HEK293 (cell line): ENCODE data around the gene CSNK1G1.
"Not testable (repeated sequence)": the region's sequence is repeated elsewhere in the genome, so short reads cannot be mapped to it uniquely, and the experiment has no call there.

Source experiments
- CTCF ChIA-PET: fragments of 350-600 bp; formaldehyde crosslinking; extraction: SDS; loops from one replicate; lab custom pipeline; 2021; ENCODE audit warnings: antibody characterized with exemption; lab: Yijun Ruan, JAX
- POLR2A ChIA-PET: fragments of 300-600 bp; formaldehyde crosslinking; extraction: SDS; loops from one replicate; lab custom pipeline; 2020; ENCODE audit warnings: antibody characterized with exemption, inconsistent platforms; lab: Yijun Ruan, JAX
- H3K27ac ChIP-seq: fragments of 200-500 bp; sonication (Bioruptor generic); 2 replicates; pipeline ENCODE4 v1.5.1; 2014; ENCODE audit warnings: low read depth, low read length, control low read depth, inconsistent platforms; ENCODE audit errors: extremely low read depth
- H3K36me3 ChIP-seq, 2 experiments: fragments of 200-500 bp in 1 of 2; sonication (Bioruptor generic) in 1 of 2; 1 replicate in 1 of 2; 2 replicates in 1 of 2; pipeline ENCODE4 v1.5.1; 2014 to 2017; ENCODE audit warnings: inconsistent platforms in 2 of 2, low read length in 2 of 2; ENCODE audit not compliant: control insufficient read depth in 2 of 2, insufficient read depth in 1 of 2
- H3K4me1 ChIP-seq: fragments of 200-500 bp; sonication (Bioruptor generic); 2 replicates; pipeline ENCODE4 v1.5.1; 2014; ENCODE audit warnings: mild to moderate bottlenecking, low read length, inconsistent platforms; ENCODE audit not compliant: control insufficient read depth, insufficient read depth
- H3K4me3 ChIP-seq: 2 replicates; pipeline ENCODE4 v1.5.1; 2011; ENCODE audit warnings: low read depth, mild to moderate bottlenecking, control low read depth, low read length, moderate library complexity
- H3K9me3 ChIP-seq: fragments of 200-500 bp; sonication (Bioruptor generic); 2 replicates; pipeline ENCODE4 v1.5.1; 2014; ENCODE audit warnings: low read depth, low read length, inconsistent platforms; ENCODE audit not compliant: control insufficient read depth, insufficient read depth
- GLIS1 ChIP-seq: fragments of 450-650 bp; formaldehyde crosslinking; IDR thresholded peaks from 2 replicates; pipeline ENCODE4 v1.5.1; 2016; ENCODE audit warnings: missing biosample characterization, missing genetic modification characterization
- PRDM10 ChIP-seq: fragments of 450-650 bp; formaldehyde crosslinking; IDR thresholded peaks from 2 replicates; pipeline ENCODE4 v1.5.1; 2016; ENCODE audit warnings: missing biosample characterization, missing genetic modification characterization
- PRDM2 ChIP-seq: fragments of 450-650 bp; formaldehyde crosslinking; IDR thresholded peaks from 2 replicates; pipeline ENCODE4 v1.5.1; 2016; ENCODE audit warnings: missing biosample characterization, missing genetic modification characterization, borderline replicate concordance
- REST ChIP-seq: fragments of 450-650 bp; formaldehyde crosslinking; IDR thresholded peaks from 2 replicates; pipeline ENCODE4 v1.5.1; 2016; ENCODE audit warnings: missing biosample characterization, missing genetic modification characterization
- ZNF132 ChIP-seq: fragments of 450-650 bp; formaldehyde crosslinking; IDR thresholded peaks from 2 replicates; pipeline ENCODE4 v1.5.1; 2017; ENCODE audit warnings: missing biosample characterization, missing genetic modification characterization, borderline replicate concordance
- ZNF19 ChIP-seq: fragments of 450-650 bp; formaldehyde crosslinking; IDR thresholded peaks from 2 replicates; pipeline ENCODE4; 2016; ENCODE audit warnings: missing biosample characterization, missing genetic modification characterization, low read depth
- ZNF292 ChIP-seq: fragments of 450-650 bp; formaldehyde crosslinking; IDR thresholded peaks from 2 replicates; pipeline ENCODE4 v1.5.1; 2016; ENCODE audit warnings: low read depth, missing biosample characterization, missing genetic modification characterization, borderline replicate concordance
- ZNF473 ChIP-seq: fragments of 450-650 bp; formaldehyde crosslinking; IDR thresholded peaks from 2 replicates; pipeline ENCODE4 v1.5.1; 2017; ENCODE audit warnings: missing biosample characterization, missing genetic modification characterization
- ZNF704 ChIP-seq: fragments of 450-650 bp; formaldehyde crosslinking; IDR thresholded peaks from 2 replicates; pipeline ENCODE4 v1.5.1; 2016; ENCODE audit warnings: missing biosample characterization, missing genetic modification characterization
- ZNF791 ChIP-seq: fragments of 450-650 bp; formaldehyde crosslinking; IDR thresholded peaks from 2 replicates; pipeline ENCODE4 v1.5.1; 2016; ENCODE audit warnings: missing biosample characterization, missing genetic modification characterization

Gene CSNK1G1

GRCh38 chr15:64121614-64122013 is 234.4 kb downstream of the CSNK1G1 start:
- TF ChIP-seq GLIS1 (tag by site-specific recombination): no peak
- no peak for TF ChIP-seq ZNF791 (tag by site-specific recombination)
- no peak for TF ChIP-seq ZNF473 (tag by site-specific recombination)
- CTCF ChIA-PET: interaction anchor here (0.6 kb wide), 1 partner anchor 1137 kb away, joined by 4 read pairs; no protein-coding TSS in a partner anchor
- Histone ChIP-seq H3K36me3 (peaks cover 4 to 80% of the 10 kb centered on the region in 2 experiments), H3K4me3 (no peak overlapping the region), H3K4me1 (no peaks in the 10 kb centered on the region), H3K27ac (no peak overlapping the region), H3K9me3 (no peaks in the 10 kb centered on the region)
- POLR2A ChIA-PET: no interaction called here

- H3K9me3 ChIP-seq, H3K4me3 ChIP-seq, H3K4me1 ChIP-seq, CTCF ChIA-PET, H3K27ac ChIP-seq: not testable (repeated sequence)
- POLR2A ChIA-PET: interaction anchor here (0.7 kb wide), 2 partner anchors 21 to 26 kb away, joined by 4 to 10 read pairs; partner anchors contain the start of gene CIAO2A
- H3K36me3 ChIP-seq: peaks cover 4 to 85% of the 10 kb centered on the region in 2 experiments
Observed at GRCh38 chr15:64120322-64120721, 235.7 kb downstream of the CSNK1G1 start.

- TF ChIP-seq ZNF292: no peak
- no peak for TF ChIP-seq ZNF704 (tag by site-specific recombination)
- TF ChIP-seq ZNF132 (tag by site-specific recombination): no peak
- TF ChIP-seq PRDM10 (tag by site-specific recombination): no peak
- TF ChIP-seq REST (tag by site-specific recombination): no peak
- no peak for TF ChIP-seq PRDM2
- no peak for TF ChIP-seq ZNF19
- TF ChIP-seq, all 188 proteins: peak for 0
- ChIA-PET CTCF (no interaction called here), POLR2A (interaction anchor here (0.6 kb wide), 1 partner anchor 14 kb away, joined by 5 read pairs; no protein-coding TSS in a partner anchor)
- Histone ChIP-seq H3K4me3 (no peak overlapping the region), H3K9me3 (no peaks in the 10 kb centered on the region), H3K27ac (no peak overlapping the region), H3K36me3 (peaks cover 4 to 88% of the 10 kb centered on the region in 2 experiments), H3K4me1 (no peaks in the 10 kb centered on the region)
Observed at GRCh38 chr15:64117759-64118487, 238.1 kb downstream of the CSNK1G1 start.
